Measurements from ENCODE around the gene ERC1.

The ERC1 gene

GRCh38 chr12:1205512-1206060 lies 214.6 kb downstream of the ERC1 start:
- Histone ChIP-seq H3K27ac (ENCODE audit: extremely low read depth, low read depth, low read length) (no peak overlapping the region), H3K4me3 (ENCODE audit: low read depth, low read length) (no peak overlapping the region), H3K9me3 (ENCODE audit: control insufficient read depth, insufficient read depth, low read depth, low read length) (no peaks in the 10 kb centered on the region), H3K36me3 (ENCODE audit: control insufficient read depth in 2 of 2, insufficient read depth in 1 of 2, low read length in 2 of 2) (no peaks in the 10 kb centered on the region), H3K4me1 (ENCODE audit: control insufficient read depth, insufficient read depth, low read length) (peaks cover 31% of the 10 kb centered on the region)
- TF ChIP-seq OSR2 (tag by site-specific recombination; IDR thresholded peaks at IDR 0.05) (peak; percentile 15; the same call in 1 of the 2 replicates), ZNF354C (tag by site-specific recombination; IDR thresholded peaks at IDR 0.05; ENCODE audit: borderline replicate concordance, low read depth) (no peak), ZNF10 (tag by site-specific recombination; IDR thresholded peaks at IDR 0.05) (peak; percentile 11; the same call in 1 of the 2 replicates), ZNF140 (tag by site-specific recombination; IDR thresholded peaks at IDR 0.05) (no peak), ZBTB48 (tag by site-specific recombination; IDR thresholded peaks at IDR 0.05) (no peak), ZNF624 (tag by site-specific recombination; IDR thresholded peaks at IDR 0.05) (no peak), PRDM6 (tag by site-specific recombination; IDR thresholded peaks at IDR 0.05) (peak; percentile 99), PRDM1 (tag by site-specific recombination; IDR thresholded peaks at IDR 0.05) (peak; percentile 61; the same call in 1 of the 2 replicates), ZNF585B (tag by site-specific recombination; IDR thresholded peaks at IDR 0.05) (no peak), KLF8 (tag by site-specific recombination; IDR thresholded peaks at IDR 0.05) (no peak), ZNF138 (tag by site-specific recombination; IDR thresholded peaks at IDR 0.05; ENCODE audit: borderline replicate concordance) (no peak)
- POLR2A ChIA-PET: no interaction called here
- CTCF ChIA-PET: interaction anchor here (0.6 to 1.5 kb wide), 6 partner anchors 12 to 215 kb away, joined by 3 to 7 read pairs (median 4); no protein-coding TSS in a partner anchor

GRCh38 chr12:1206118-1206734 lies 215.2 kb downstream of the ERC1 start:
- Histone ChIP-seq H3K4me3 (ENCODE audit: low read depth, low read length) (no peak overlapping the region), H3K27ac (ENCODE audit: extremely low read depth, low read depth, low read length) (no peak overlapping the region), H3K4me1 (ENCODE audit: control insufficient read depth, insufficient read depth, low read length) (peaks cover 31% of the 10 kb centered on the region), H3K9me3 (ENCODE audit: control insufficient read depth, insufficient read depth, low read depth, low read length) (no peaks in the 10 kb centered on the region), H3K36me3 (ENCODE audit: control insufficient read depth in 2 of 2, insufficient read depth in 1 of 2, low read length in 2 of 2) (no peaks in the 10 kb centered on the region)
- ChIA-PET CTCF (interaction anchor here (0.6 to 1.5 kb wide), 5 partner anchors 11 to 215 kb away, joined by 3 to 7 read pairs (median 4); no protein-coding TSS in a partner anchor), POLR2A (no interaction called here)
- TF ChIP-seq BCL11B (tag by site-specific recombination; IDR thresholded peaks at IDR 0.05; ENCODE audit: low read depth): no peak
- peak; percentile 72 for TF ChIP-seq ZNF629 (tag by site-specific recombination; IDR thresholded peaks at IDR 0.05)
- no peak for TF ChIP-seq ZBTB10 (tag by site-specific recombination; IDR thresholded peaks at IDR 0.05)
- no peak for TF ChIP-seq ZBTB8A (tag by site-specific recombination; IDR thresholded peaks at IDR 0.05)
- TF ChIP-seq ZNF76 (tag by site-specific recombination; IDR thresholded peaks at IDR 0.05; ENCODE audit: borderline replicate concordance, low read depth): no peak
- no peak for TF ChIP-seq ZNF776 (tag by site-specific recombination; IDR thresholded peaks at IDR 0.05; ENCODE audit: borderline replicate concordance)
- peak; percentile 78 for TF ChIP-seq ZXDB (tag by site-specific recombination; IDR thresholded peaks at IDR 0.05)
- peak; percentile 37; the same call in 1 of the 2 replicates for TF ChIP-seq ZNF596 (tag by site-specific recombination; IDR thresholded peaks at IDR 0.05)
- no peak for TF ChIP-seq PRDM10 (tag by site-specific recombination; IDR thresholded peaks at IDR 0.05)
- TF ChIP-seq ZNF18 (tag by site-specific recombination; IDR thresholded peaks at IDR 0.05): peak; percentile 58; the same call in 1 of the 2 replicates
- peak; percentile 36 for TF ChIP-seq KLF1 (tag by site-specific recombination; IDR thresholded peaks at IDR 0.05)
- TF ChIP-seq ZNF24 (tag by site-specific recombination; IDR thresholded peaks at IDR 0.05): peak; percentile 72
